Stromal cell of bone marrow (primary cell): Measurements from ENCODE around the gene CERS6.
A peak's percentile ranks its signal among the peaks of the same experiment; 100 is the strongest.

Experiments used
- DNase-seq: peaks from one replicate; pipeline ENCODE4 v3.0.0-alpha.2; 2012; ENCODE audit warnings: low read depth

Gene CERS6

GRCh38 chr2:168673265-168674189, 217.5 kb downstream of the CERS6 start:
- no peak for DNase-seq

GRCh38 chr2:168678153-168678853, 222.2 kb downstream of the CERS6 start:
- DNase-seq = no peak

DNA sequence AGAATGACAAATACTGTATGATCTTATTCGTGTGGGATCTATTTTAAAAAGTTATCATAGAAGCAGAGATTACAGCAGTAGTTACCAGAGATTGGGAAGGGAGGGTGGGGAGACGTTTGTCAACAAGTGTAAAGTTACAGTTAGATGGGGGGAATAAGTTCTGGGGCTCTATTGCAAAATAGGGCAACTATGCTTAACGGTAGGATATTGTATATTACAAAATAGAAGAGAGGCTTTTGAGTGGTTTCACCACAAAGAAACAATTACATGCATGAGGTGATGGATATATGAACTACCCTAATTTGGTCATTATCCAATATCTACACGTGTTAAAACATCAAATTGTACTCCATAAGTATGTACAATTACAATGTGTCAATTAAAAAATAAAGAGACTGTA, 223.0 kb downstream of the CERS6 start:
- DNase-seq = no peak

DNA sequence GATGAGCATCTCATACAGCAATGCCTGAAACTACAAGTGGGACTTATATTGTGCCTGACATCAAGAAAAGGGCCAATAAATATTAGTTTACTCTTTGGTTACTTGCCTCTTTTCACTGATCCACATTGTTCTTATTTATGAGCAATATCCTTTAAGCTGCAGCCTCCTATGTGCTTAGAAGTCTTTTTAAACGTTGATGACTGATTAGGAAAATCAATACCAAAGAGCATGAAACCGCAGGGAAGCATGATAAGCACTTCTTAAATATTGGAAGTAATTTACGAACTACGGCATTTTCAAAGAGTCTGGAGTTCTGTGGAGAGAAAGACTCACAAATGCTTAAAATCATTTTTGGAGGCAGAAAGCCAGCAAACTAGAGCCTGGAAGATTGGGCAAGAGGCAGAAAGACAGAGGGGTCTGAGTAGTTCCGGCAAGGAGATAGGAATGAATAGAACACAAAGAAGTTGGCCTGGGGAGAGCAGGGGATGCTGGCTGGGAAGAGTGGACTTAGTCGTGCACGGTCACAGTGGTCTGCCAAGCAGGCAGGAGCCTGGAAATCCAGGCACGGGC, 223.8 kb downstream of the CERS6 start:
- no peak for DNase-seq

GRCh38 chr2:168683996-168684395, 227.9 kb downstream of the CERS6 start:
- no peak for DNase-seq

- no peak for DNase-seq
These were observed 229.0 kb downstream of the CERS6 start for GRCh38 chr2:168684921-168685599.

DNA sequence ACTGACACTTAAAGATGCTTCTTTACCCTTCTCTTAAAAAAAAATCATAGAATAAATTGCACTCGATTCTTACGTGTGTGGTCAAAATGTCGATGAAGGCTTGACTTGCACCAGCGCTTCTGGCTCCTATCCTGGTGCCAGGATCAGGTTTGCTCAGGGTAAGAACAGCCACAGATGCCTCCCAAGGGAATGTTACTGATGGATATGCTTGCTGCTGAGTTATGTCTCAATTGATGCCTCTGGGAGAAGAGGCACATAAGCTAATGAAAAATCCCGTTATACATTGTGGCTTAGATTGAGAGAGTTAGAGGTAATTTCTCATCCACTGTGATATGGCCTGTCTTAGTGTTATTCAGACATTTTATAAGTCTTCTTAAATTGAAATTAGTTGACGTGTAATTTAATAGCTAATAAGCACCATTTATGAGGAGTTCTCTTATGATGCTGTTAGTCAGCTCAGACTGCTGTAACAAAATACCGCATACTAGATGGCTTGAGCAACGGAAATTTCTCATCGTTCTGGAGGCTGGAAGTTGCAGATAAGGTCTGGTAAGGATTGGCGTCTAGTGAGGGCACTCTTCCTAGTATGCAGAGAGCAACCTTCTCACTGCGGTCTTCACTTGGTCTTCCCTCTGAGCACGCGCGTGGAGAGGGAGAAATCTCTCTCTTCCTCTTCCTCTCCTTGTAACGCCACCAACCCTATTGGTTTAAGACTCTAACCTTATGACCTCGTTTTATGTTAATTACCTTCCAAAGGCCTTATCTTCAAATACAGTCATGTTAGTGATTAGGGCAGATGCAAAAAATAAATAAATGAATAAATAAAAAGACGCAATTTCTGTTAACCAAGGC, 229.8 kb downstream of the CERS6 start:
- no peak for DNase-seq

DNA sequence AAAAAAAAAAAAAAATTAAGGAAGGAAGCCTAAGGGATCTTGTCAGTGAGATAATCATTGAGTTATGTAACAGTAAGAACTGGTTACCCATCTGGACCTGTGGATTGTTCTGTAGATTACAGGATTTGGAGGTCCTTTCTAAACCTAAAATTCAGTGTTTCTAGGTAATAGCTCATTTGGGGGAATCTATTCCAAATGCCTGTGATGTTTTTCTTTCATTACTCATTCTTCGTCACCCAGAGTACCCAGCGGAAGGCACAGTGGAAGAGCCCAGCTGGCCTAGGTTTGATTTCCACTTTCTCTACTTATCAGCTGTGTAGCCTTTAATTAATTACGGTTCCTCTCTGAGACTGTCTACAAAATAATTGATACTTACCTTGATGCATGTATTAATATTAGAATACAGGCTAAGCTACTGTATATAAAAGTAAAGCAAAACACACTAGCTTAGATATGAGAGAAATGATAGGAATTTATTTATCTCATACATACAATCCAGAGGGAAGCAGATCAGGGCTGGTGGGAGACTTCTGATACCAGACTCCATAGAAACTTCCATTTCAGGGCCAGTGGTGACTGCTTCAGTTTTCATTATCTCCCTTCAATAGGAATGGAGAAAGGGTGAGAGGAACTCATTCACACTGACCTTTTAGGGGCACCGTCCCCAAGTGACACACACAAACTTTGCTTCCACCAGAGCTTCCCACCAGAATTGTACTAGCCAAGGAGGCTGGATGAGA, 230.6 kb downstream of the CERS6 start:
- DNase-seq = peak; percentile 14

GRCh38 chr2:168687314-168687713, 231.2 kb downstream of the CERS6 start:
- DNase-seq = peak; percentile 7

GRCh38 chr2:168690381-168690885, 234.4 kb downstream of the CERS6 start:
- DNase-seq = no peak

DNA sequence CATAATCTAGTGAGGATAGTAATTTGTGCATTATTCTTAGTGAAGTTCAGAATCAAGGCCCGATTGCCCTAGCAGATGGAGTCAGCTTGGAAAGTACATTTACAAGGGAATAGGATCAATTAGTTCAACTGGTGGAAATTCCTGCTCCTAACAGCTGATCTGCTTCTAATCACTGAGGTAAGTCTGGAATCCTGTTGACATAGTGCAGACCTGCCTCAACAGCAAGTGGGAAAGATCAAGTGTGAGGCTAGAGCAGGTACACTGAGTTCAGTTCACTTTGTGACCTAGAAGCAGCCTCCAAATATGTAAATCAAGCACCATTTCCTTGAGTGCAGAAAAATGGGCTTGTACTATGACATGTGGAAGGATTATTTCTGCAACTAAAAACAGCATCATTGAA, 235.1 kb downstream of the CERS6 start:
- no peak for DNase-seq

DNA sequence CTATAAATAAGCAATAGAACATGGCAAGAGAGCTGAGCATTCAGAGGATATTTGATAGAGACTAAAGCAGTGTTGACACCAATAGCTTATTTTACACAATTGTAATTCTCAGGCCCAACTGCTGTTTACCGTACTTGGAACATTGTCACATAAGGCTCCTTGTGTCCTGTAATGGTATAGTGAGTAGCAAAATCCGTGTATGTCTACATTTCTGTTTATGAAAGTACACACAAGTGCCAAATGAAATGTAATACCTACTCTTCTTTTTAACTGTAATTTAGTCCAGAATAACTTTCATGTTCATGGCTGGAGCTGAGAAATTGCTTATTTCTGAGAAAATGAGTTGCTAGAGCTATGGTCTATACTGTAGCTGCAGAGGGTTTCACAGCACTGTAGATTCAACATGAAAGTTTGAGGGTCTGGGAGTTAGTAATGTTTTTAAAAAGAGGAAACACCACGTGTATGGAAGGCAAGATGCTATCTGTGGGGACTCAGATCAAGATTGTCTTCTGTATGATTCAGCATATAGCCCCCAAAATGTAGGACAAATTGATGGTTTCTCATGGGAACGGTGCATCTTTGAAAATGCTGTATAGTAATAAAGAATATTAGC, 236.2 kb downstream of the CERS6 start:
- DNase-seq = no peak

GRCh38 chr2:168694173-168694572, 238.1 kb downstream of the CERS6 start:
- DNase-seq = no peak

GRCh38 chr2:168694866-168695265, 238.8 kb downstream of the CERS6 start:
- DNase-seq = no peak

DNA sequence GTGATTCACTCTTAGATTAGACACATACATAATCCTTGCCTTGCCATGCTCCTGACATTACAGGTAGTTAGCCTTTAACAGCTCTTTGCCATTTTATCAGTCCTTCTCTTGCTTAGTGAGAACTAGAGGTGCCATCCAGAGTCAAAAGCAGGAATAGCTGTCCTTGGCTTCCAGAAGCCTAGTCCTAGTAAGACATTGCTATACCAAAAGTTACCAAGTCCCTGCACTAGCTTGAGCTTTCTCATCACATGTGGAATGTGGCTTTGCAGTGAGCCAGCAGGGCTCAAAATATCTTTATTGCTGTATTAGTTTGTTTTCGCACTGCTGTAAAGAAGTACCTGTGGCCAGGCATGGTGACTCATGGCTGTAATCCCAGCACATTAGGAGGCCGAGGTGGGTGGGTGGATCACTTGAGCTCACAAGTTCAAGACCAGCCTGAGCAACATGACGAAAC, 241.6 kb downstream of the CERS6 start:
- DNase-seq = peak; percentile 5

GRCh38 chr2:168698969-168699368, 242.9 kb downstream of the CERS6 start:
- no peak for DNase-seq

DNA sequence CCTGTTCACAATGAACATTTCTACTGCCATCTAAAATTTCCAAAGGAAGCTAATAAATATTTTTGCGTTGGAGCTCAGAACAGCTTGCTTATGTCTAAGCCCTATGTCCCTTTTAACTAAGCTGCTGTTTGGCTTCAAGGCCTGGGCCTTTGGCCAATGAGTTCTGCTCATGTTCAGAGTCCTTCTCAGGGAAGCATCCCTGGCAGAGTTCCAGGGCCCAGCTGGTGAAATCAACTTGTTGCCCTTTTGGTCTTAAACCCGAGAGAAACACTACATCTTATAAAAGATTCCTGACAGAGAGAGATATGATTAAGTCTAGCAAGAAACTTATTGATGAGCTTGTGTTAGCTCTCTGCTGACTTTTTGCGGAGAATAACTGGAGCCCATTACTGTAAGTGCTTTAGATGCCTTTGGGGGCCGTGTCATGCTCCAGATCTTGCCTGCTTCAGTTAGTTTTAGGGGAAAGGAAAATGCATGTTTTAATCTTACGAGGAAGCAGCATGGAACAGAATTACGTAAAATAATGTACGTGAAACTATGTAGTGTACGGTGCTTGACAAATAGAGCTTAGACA, 243.9 kb downstream of the CERS6 start:
- DNase-seq = peak; percentile 11

GRCh38 chr2:168700615-168701245, 244.7 kb downstream of the CERS6 start:
- peak; percentile 13 for DNase-seq

DNA sequence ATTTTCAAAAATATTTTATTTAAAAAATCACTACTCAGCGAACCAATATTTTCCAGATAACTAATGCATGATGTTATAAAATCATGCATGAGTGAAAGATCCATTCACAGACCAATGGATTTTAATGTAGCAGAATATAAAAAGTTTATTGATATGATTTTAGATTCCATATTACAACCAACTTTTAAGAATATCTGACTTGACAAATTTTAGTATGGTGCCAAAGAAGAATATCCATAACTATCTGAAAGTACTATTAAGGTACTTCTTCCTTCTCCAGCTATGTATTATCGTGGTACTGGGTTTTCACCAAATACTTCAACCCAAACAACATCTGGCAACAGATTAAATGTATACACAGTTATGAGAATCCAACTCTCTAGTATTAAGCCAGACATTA, 246.5 kb downstream of the CERS6 start:
- DNase-seq = no peak
